Measurements from ENCODE around the gene C6orf47.

C6orf47 gene

DNA sequence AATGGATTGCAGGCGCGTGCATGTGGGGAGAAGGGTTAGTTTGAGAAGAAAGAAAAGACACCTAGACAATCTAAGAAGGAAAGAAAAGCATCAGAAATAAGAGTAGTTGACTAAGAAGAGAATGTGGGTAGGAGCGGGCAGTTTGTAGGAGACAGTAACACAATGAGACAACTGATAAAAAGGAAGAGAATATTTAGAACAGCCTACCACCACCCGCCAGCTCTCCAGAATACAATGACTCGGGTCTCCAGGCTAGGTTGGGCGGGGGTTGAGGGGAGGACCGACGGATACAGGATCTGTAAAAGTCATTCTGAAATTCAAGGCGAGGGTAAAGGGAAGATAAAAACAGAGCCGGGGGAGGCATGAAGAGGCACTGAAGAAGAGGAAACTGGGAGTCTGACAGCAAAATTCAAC, 41.8 kb upstream of the C6orf47 start:
- Histone ChIP-seq H3K27me3 (no peaks in the 10 kb centered on the region), H3K9ac (peak overlapping the region; percentile 90 to 98 (median 95)), H3K36me3 (peaks cover 31 to 44% (median 37%) of the 10 kb centered on the region in 11 experiments), H3K27ac (peak overlapping the region; percentile 88 to 96 (median 94)), H3K4me3 (peak overlapping the region; percentile 67 to 95 (median 82)), H4K20me1 (peaks cover 7 to 38% (median 23%) of the 10 kb centered on the region in 11 experiments; a peak in 14 of 22 replicates), H3K4me2 (peak overlapping the region; percentile 76 to 99 (median 97)), H3K4me1 (peaks cover 36 to 59% (median 39%) of the 10 kb centered on the region in 10 experiments), H3K9me3 (replicated peaks in 1 of 11) (no peaks in the 10 kb centered on the region)
- TF ChIP-seq Cebpa-rat (IDR thresholded peaks at IDR 0.05): no peak

DNA sequence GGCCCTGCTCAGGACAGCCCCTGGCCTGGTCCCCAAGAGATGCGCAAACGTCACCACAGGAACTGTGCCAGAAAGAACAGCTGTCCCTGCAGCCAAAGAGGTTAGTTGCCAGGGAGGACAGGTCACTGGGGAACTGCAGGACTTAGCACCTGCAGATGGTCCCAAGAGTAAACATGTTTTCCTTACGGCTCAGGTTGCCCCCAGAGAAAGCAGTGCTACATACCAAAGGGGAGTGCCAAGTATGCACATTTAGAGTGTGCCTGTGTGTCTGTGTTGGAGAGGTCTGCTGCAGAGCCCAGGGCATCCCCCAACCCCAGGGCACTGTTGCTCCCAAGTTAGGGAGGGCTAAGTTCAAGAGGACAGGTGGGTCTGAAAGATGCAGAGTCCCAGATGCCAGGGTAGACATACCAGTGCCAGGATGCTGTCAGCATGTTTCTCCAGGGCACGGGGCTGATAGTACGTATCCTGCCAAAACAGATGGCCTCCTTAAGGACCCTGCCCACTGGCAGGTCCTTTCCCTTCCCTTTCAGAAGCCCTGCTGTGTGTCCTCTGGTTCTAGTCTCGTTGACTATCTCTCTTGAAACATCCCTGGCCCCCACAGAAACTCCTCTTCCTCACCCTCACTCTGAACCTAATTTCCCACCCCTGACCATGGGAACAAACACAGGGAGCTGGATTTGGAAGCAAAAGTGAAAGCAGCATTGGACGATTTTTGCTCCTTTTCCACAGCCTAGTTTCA, 41.3 kb upstream of the C6orf47 start:
- TF ChIP-seq Cebpa-rat (IDR thresholded peaks at IDR 0.05): no peak
- Histone ChIP-seq H3K27ac (peak overlapping the region; percentile 88 to 96 (median 94); a peak in 21 of 22 replicates), H3K4me1 (peaks cover 30 to 56% (median 34%) of the 10 kb centered on the region in 10 experiments), H3K9me3 (replicated peaks in 1 of 11) (no peaks in the 10 kb centered on the region), H3K4me2 (peak overlapping the region; percentile 76 to 99 (median 97)), H3K9ac (peak overlapping the region; percentile 90 to 98 (median 95)), H3K27me3 (no peaks in the 10 kb centered on the region), H3K36me3 (peaks cover 37 to 50% (median 43%) of the 10 kb centered on the region in 11 experiments), H4K20me1 (peaks cover 9 to 44% (median 29%) of the 10 kb centered on the region in 11 experiments; a peak in 16 of 22 replicates), H3K4me3 (peak overlapping the region; percentile 67 to 95 (median 82))

DNA sequence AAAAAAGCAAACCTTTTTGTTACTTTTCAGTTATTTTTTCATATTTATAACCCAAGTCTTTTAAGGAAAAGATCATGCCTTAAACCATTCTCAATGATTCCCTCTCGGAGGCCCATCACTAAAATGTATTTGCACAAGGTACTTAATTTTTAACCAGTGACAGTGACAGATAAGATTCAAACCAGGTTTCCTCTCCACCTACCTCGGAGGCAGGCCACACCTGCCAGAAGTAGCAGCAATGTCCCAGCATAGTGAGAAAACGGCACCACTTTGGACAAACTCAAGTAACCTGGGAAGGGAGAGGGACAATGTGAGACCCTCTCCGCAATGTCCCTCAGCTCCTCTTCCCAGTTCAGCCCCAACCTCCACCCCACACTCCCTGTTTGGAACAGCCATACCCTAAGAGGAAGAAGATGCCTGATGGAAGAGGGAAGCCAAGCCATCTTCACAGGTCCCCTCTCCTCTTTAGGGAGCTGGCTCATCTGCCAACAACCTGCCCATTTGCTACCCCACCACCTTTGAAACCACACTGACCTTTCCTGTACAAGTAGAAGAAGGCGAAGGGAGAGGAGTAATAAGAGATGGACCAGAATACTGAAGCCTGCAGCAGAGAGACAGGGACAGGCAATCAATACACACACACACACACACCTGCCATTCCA, 40.3 kb upstream of the C6orf47 start:
- peaks cover 24 to 55% (median 27%) of the 10 kb centered on the region in 10 experiments for H3K4me1 ChIP-seq
- H3K27ac ChIP-seq: peak overlapping the region in 1 of 11 experiments; percentile 96; a peak in 1 of 22 replicates
- no peaks in the 10 kb centered on the region for H3K9me3 ChIP-seq (replicated peaks in 1 of 11)
- TF ChIP-seq Cebpa-rat (IDR thresholded peaks at IDR 0.05): no peak
- peak overlapping the region; percentile 76 to 99 (median 97) for H3K4me2 ChIP-seq
- peaks cover 46 to 59% (median 52%) of the 10 kb centered on the region in 11 experiments for H3K36me3 ChIP-seq
- no peaks in the 10 kb centered on the region for H3K27me3 ChIP-seq
- peaks cover 9 to 47% (median 35%) of the 10 kb centered on the region in 11 experiments; a peak in 16 of 22 replicates for H4K20me1 ChIP-seq
- H3K9ac ChIP-seq: peak overlapping the region in 10 of 11 experiments; percentile 19 to 98 (median 96); a peak in 13 of 22 replicates
- H3K4me3 ChIP-seq: peak overlapping the region in 6 of 10 experiments; percentile 76 to 95 (median 84); a peak in 9 of 20 replicates

DNA sequence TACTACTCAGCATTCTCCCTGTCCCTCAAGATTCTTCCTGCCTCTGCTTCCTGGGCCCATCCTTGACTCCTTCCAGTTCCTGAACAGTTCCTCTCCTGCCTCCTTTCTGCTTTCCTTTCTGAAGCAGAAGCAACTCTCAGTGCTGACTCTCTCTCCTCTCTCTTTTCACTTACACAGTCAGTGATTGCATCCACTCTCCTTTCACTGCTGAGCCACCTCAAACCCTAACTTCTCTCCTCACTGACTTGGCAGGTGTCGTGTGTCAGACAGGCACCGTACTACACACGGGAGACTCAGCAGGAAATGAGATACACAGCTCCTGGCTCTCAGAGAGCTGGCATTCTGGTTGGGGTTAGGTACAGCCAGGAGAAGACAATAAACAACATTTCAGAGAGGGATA, 37.0 kb upstream of the C6orf47 start:
- H3K36me3 ChIP-seq: peaks cover 78 to 93% (median 85%) of the 10 kb centered on the region in 11 experiments
- H3K27me3 ChIP-seq: no peaks in the 10 kb centered on the region
- H3K27ac ChIP-seq: 0 out of 22 replicates have a peak overlapping the region, but pooled peaks of 1 of the 11 experiments have one; percentile 29
- H3K4me1 ChIP-seq: peaks cover 15 to 47% (median 19%) of the 10 kb centered on the region in 10 experiments
- no peak for TF ChIP-seq Cebpa-rat (IDR thresholded peaks at IDR 0.05)
- no peak overlapping the region for H3K4me3 ChIP-seq
- peaks cover 9 to 59% (median 35%) of the 10 kb centered on the region in 11 experiments; a peak in 16 of 22 replicates for H4K20me1 ChIP-seq
- H3K9ac ChIP-seq: peak overlapping the region in 4 of 11 experiments; percentile 33 to 63 (median 38); a peak in 4 of 22 replicates
- no peaks in the 10 kb centered on the region for H3K9me3 ChIP-seq (replicated peaks in 1 of 11)
- peak overlapping the region in 3 of 11 experiments; percentile 13 to 47 (median 47); a peak in 4 of 22 replicates for H3K4me2 ChIP-seq

DNA sequence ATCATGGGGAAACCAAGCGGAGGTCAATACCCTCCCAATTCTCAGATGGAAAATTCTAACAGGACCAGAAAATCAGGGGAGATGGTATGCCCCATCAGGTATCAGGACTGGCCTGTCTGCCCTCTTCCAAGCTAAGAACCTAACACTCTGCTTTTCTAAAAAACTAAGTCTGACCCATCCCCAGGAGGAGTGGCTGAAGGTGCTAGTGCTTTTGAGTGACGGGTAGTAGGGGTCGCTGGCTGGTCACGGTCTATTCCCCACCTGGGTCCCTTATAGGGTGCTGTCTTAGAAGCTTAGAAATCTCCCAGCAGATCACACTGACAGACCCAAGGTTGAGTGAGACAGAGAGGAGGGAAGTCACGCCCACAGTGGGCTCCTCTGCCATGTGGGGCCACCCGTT, 33.0 kb upstream of the C6orf47 start:
- Histone ChIP-seq H3K9me3 (replicated peaks in 1 of 11) (no peaks in the 10 kb centered on the region), H4K20me1 (peaks cover 2 to 38% (median 20%) of the 10 kb centered on the region in 11 experiments; a peak in 16 of 22 replicates), H3K4me2 (no peak overlapping the region), H3K9ac (peak overlapping the region in 2 of 11 experiments; percentile 11 to 29; a peak in 2 of 22 replicates), H3K27me3 (no peaks in the 10 kb centered on the region), H3K27ac (no peak overlapping the region), H3K36me3 (peaks cover 93 to 99% (median 96%) of the 10 kb centered on the region in 11 experiments), H3K4me1 (peaks cover 0 to 42% (median 12%) of the 10 kb centered on the region in 10 experiments; a peak in 14 of 20 replicates), H3K4me3 (no peak overlapping the region)
- no peak for TF ChIP-seq Cebpa-rat (IDR thresholded peaks at IDR 0.05)

DNA sequence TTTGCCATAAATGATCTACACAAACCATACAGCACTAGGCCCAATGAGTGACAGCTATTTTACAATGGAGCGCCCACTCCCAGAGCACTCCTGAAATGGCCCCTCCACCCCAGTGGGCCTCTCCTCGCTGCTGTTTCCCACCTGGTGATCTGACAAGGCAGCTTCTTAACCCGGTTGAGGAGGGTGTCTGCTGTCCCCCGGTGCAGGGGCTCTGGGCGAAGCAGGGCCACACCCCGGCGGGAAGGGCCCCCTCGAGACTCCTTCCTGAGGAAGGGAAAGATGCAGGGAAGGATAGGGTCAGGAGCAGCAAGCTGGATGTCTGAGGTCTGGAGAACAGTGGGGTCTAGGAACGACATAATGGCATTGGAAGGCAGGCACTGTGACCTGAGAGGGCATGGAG, 32.3 kb upstream of the C6orf47 start:
- H3K36me3 ChIP-seq: peaks cover 96 to 100% (median 98%) of the 10 kb centered on the region in 11 experiments
- H3K27me3 ChIP-seq: no peaks in the 10 kb centered on the region
- peaks cover 0 to 36% (median 12%) of the 10 kb centered on the region in 10 experiments; a peak in 14 of 20 replicates for H3K4me1 ChIP-seq
- no peak overlapping the region for H3K4me3 ChIP-seq
- no peak overlapping the region for H3K4me2 ChIP-seq
- H4K20me1 ChIP-seq: peaks cover 0 to 42% (median 15%) of the 10 kb centered on the region in 11 experiments; a peak in 16 of 22 replicates
- no peak for TF ChIP-seq Cebpa-rat (IDR thresholded peaks at IDR 0.05)
- no peak overlapping the region for H3K27ac ChIP-seq
- no peaks in the 10 kb centered on the region for H3K9me3 ChIP-seq (replicated peaks in 1 of 11)
- H3K9ac ChIP-seq: peak overlapping the region in 1 of 11 experiments; percentile 29; a peak in 1 of 22 replicates

DNA sequence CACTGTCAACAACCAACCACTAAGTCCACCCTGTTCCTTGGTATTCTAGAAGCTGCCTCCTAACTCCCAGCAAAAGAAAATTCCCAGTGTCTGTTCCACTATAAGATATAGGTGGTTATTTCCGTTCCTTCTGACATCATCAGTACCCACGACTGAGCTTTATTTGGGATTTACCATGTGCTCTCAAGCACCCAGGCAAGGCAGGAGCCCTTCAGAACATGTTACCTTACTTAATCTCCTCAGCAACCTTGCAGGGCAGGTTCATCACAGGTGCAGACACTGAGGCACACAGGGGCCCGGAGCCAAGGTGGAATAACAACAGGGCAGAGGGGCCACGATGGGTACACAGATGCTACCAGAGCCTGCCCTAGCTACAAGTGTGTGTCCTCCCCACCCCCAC, 31.8 kb upstream of the C6orf47 start:
- no peaks in the 10 kb centered on the region for H3K27me3 ChIP-seq
- no peaks in the 10 kb centered on the region for H3K9me3 ChIP-seq (replicated peaks in 1 of 11)
- H3K36me3 ChIP-seq: peaks cover 96 to 100% (median 98%) of the 10 kb centered on the region in 11 experiments
- no peak overlapping the region for H3K4me3 ChIP-seq
- H3K9ac ChIP-seq: no peak overlapping the region
- H3K27ac ChIP-seq: no peak overlapping the region
- H3K4me2 ChIP-seq: no peak overlapping the region
- H3K4me1 ChIP-seq: peaks cover 0 to 30% (median 12%) of the 10 kb centered on the region in 10 experiments; a peak in 12 of 20 replicates
- peaks cover 0 to 42% (median 11%) of the 10 kb centered on the region in 11 experiments; a peak in 14 of 22 replicates for H4K20me1 ChIP-seq
- TF ChIP-seq Cebpa-rat (IDR thresholded peaks at IDR 0.05): no peak

DNA sequence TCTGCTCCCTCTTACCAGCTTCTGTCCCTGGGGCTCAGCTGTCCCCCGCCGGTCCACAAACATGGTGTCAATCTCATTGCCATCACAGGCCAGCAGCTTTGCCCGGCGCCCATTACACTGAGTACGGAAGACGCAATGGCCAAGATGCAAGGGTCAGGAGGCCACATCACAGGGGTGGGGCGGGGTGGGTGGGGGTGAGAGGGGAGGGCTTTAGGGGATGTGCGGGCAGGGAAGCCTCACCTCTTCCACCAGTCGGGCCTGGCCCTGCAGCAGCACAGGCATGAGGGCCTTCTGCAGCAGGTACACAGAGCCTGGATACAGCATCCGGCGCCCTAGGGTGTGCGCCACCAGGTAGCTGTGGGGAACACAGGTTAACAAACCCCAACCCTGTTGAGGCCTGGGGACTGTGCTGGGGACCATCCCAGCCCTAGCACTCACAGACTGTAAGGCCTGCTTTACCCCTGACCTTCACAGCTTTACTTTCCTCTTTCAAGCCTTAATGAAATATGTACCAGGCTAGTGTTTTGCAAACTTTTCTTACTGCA, 31.1 kb upstream of the C6orf47 start:
- Histone ChIP-seq H3K36me3 (peaks cover 97 to 100% (median 98%) of the 10 kb centered on the region in 11 experiments), H3K27ac (no peak overlapping the region), H4K20me1 (peaks cover 0 to 39% (median 5%) of the 10 kb centered on the region in 11 experiments; a peak in 10 of 22 replicates), H3K9ac (no peak overlapping the region), H3K4me3 (no peak overlapping the region), H3K4me1 (peaks cover 0 to 24% (median 12%) of the 10 kb centered on the region in 10 experiments; a peak in 12 of 20 replicates), H3K4me2 (no peak overlapping the region), H3K27me3 (no peaks in the 10 kb centered on the region), H3K9me3 (replicated peaks in 1 of 11) (no peaks in the 10 kb centered on the region)
- TF ChIP-seq Cebpa-rat (IDR thresholded peaks at IDR 0.05): no peak
